Hematopoietic multipotent progenitor cell (in vitro differentiated cells): ENCODE data around the gene R3HDM2. TPM values are rescaled to one million over a fixed set of nuclear protein-coding genes. Genes with fewer than 3 reads are reported as not detected.
A peak's percentile ranks its signal among the peaks of the same experiment; 100 is the strongest.

ENCODE experiments used
- DNase-seq, 3 donors: peaks; one replicate each; pipeline ENCODE4 v3.0.0-alpha.2; 2011 to 2015; ENCODE audit warnings: low read depth in 2 of 3, low spot score in 2 of 3
- total RNA-seq: library from RNA; depleted of rRNA; stranded (reverse); fragments of >200 nt; gene quantifications from one replicate; pipeline ENCODE4 v1.2.3, GENCODE V29; 2012

R3HDM2 gene
- total RNA-seq, 1 donor = 35.8 TPM

- DNase-seq = no peak
Observed at GRCh38 chr12:57234233-57234570, 196.6 kb downstream of the R3HDM2 start.

DNA sequence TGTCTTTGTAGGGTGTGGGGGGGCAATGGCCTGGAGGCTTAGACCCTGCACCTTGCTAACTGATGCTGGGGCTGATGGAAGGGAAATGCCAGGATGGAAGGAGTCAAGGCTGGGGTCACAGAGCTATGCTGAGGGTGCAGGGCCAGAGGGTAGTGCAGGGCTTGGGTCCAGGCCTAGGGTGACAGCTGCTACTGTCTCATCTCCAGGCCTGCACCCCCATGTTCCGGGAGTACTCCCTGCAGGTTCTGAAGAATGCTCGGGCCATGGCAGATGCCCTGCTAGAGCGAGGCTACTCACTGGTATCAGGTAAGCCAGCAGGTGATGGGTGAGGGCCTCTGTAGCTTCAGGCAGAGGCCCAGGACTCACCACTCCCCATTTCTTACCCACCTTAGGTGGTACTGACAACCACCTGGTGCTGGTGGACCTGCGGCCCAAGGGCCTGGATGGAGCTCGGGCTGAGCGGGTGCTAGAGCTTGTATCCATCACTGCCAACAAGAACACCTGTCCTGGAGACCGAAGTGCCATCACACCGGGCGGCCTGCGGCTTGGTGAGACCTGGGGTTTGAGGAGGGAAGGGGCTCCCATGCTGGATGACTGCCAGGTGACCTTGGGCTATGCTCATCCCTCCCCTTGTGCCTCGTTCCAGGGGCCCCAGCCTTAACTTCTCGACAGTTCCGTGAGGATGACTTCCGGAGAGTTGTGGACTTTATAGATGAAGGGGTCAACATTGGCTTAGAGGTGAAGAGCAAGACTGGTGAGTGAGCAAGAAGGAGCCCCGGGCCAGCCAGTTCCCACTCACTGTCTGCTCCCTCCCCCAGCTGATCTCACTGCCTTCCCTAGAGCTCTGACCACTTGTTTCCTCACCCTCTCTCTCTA, 197.2 kb downstream of the R3HDM2 start:
- no peak for DNase-seq

GRCh38 chr12:57232156-57232756, 198.6 kb downstream of the R3HDM2 start:
- DNase-seq = no peak

DNA sequence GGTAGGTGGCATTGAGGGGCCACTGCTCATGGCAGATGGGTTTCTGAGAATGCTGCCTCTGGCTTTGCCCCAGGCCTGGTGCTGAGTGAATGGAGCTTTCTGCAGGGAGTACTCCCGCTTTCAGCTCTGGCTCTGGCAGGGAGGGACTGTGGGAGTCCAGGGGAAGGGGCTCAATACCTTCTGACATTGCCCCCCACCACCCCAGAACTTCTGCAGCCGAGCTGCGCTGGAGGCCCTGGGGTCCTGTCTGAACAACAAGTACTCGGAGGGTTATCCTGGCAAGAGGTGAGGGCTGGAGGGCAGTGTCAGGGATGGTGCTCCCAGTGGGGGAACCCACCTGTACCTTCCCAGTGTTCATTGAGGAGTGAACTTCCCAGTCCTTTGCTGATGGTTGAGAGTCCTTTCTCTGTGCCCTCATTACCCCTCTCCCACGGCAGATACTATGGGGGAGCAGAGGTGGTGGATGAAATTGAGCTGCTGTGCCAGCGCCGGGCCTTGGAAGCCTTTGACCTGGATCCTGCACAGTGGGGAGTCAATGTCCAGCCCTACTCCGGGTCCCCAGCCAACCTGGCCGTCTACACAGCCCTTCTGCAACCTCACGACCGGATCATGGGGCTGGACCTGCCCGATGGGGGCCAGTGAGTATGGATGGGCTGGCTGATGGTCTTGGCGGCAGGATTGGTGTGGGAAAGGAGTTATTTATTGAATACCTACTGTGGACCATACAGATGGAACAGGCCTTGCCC, 199.4 kb downstream of the R3HDM2 start:
- DNase-seq = no peak

DNA sequence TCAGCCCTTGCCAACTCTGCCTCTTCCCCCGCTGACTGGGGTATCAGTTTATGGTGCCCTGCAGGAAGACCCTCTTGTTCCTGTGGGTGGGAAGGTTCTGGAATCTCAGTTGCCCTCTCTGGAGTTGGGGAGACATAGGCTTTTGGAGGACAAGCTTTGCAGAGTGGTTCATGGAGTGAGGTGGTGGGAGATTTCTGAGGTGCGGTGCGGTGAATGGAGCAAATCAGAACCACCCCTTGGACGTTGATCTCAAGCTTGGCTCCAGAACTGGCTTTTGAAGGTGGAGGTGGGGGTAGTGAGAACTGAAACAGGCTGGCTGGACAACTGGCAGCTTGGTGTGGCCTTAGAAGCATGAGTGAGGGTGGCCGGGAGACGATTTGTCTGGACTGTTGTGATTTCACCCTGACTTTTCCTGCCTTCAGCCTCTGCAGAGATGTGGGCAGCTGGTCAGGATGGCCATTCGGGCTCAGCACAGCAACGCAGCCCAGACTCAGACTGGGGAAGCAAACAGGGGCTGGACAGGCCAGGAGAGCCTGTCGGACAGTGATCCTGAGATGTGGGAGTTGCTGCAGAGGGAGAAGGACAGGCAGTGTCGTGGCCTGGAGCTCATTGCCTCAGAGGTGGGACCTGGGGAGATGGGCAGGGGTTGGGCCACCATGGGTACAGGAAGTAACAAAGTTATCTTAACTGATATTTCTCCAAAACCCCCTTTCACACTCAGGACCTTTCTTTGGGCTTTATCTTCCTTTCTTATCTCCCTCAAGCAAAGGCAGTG, 200.3 kb downstream of the R3HDM2 start:
- no peak for DNase-seq

DNA sequence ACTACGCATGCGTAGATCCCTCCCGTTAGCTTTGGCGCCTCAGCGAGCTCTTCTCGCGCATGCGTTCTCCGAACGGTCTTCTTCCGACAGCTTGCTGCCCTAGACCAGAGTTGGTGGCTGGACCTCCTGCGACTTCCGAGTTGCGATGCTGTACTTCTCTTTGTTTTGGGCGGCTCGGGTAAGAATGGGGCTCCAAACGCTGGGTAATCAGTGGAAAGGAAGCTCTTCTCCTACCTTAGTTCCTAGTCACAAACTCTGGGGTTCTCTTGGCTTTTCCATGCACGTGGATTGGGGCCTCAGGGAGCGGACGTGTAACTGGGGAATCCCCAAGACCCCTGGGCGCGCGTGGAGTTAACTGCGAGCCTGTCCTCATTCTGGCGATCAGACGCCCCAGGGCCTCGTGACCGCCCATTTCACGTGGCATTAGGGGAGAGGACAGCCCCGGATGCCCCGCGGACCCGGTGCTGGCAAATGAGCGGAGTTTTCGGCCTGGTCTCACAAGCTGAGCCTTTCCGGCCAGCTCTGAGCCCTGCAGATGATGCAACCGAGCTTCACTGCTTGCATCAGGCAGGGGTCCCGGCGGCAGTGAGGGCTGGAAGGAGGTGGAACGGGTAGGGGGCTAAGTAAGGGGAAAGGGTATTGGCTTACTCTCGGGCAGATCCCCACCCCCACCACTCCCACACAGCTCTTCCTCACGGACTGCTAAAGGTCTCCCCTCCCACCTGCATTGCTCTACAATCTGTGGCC, 201.0 kb downstream of the R3HDM2 start, which contains the start of gene SHMT2:
TSS of gene SHMT2 (plus strand) at position 78 of the 747 bp plus-strand sequence. CDS start at position 146, 68 bp downstream.
- DNase-seq = peak; percentile 79 to 94 (median 90)

DNA sequence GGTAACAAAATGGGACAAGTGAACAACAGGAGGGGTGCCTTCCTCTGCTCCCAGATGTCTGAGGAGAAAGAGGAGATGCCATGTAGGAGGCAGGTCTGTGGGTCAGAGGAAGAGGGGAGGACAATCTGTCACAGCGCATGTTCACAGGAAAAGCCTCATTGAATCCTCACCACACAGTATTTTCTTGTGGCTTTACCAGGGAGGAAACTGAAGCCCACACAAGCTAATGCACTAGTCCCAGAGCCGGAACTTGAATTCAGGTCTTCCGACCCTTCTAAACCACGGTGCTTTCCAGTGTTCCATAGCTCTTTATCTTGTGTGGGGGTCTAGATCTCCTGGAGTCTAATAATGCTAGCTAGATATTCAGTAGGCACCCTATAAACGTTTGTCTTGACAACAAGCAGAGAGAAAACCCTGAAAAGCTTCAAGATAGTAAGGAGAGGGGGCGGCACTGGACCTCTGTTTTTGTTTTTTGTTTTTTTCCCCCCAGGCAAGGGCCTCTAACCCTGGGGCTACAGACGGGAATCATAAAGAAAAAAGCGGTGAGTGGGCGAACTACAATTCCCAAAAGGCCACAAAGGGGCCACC, 201.7 kb downstream of the R3HDM2 start:
- DNase-seq = peak in 1 of 3 donors; percentile 67

- no peak for DNase-seq
Observed at GRCh38 chr12:57227315-57228115, 203.3 kb downstream of the R3HDM2 start.

GRCh38 chr12:57226588-57227314, 204.1 kb downstream of the R3HDM2 start:
- no peak for DNase-seq

DNA sequence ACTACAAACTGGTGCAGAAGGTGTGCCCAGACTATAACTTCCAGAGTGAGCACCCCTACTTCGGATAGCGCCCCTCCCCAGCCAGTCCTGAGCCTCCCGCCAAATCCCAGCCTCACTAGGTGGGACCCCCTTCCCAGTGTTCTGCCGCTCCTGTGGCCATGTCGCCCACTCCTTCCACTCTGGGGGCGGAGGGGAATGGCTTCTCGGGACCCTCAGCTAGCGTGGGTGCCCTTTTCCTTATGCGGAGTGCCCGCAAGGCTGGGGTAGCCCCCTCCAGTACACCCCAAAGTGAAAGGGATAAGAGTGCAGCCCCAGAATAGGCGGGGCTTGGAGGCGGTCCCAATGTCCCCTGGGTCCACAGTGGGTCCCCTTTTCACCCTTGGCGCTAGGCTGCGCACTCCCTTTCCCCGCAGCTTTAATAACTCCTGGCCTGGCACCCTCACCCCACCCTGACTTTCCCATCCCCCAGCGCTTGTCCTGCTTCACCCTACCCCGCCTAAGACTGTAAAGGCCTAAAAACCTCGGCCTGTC, 205.1 kb downstream of the R3HDM2 start:
- DNase-seq = no peak

DNA sequence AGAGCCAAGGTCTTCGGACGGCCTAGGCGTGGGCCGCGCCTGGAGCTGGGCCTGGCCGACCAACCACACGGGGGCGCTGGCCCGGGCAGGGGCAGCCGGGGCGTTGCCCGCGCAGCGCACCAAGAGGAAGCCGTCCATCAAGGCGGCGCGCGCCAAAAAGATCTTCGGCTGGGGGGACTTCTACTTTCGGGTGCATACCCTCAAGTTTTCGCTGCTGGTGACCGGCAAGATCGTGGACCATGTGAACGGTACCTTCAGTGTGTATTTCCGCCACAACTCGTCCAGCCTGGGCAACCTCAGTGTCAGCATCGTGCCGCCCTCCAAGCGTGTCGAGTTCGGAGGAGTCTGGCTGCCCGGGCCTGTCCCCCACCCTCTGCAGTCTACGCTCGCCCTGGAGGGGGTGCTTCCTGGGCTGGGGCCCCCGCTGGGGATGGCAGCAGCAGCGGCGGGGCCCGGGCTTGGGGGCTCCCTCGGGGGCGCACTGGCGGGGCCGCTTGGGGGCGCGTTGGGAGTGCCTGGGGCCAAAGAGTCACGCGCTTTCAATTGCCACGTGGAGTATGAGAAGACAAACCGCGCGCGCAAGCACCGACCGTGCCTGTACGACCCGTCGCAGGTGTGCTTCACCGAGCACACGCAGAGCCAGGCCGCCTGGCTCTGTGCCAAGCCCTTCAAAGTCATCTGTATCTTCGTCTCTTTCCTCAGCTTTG, 205.7 kb downstream of the R3HDM2 start:
- peak in 1 of 3 donors; percentile 66 for DNase-seq

- no peak for DNase-seq
Observed at GRCh38 chr12:57224278-57224972, 206.4 kb downstream of the R3HDM2 start.

GRCh38 chr12:57223191-57224165, 207.4 kb downstream of the R3HDM2 start:
- no peak for DNase-seq

DNA sequence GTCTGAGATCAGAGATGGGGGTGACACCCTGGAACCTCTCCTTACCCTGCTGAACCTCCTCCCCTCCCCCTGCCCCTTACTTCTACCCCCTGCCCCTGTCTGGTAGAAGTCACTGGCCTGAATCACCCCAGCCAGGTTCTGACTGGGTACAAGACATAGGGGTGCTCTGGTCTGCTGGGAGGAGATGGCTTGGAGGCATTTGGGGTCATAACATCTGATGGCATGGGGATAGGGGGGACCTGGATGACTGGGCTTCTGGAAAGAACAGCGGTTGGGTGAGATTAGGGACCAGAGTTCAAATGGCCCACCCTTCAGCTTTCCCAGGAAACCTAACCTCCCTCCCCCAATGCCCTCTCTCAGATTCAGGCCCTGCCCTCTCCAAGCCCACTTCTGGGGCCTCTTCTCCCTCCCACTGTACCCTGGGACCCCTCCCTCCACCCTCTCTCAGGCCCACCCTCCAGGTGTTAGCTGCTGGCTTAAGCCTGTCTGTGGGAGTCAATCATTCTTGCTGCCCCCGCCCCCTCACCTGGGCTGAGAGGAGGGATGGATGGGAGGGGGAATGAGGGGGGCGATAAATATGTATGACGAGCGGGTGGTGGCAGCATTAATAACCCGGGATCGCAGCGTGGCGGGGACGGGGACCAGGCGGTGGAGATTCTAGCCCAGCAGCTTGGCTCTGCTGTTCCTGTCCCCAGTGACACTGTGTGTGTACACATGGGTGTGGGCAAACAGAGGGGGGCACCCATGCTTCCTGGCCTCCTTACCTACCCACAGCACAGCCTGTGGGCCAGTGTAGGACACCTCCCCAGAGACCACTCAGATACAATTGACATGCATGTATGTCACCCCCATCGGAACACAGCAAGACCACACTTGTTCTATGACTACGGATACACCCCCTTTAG, 208.3 kb downstream of the R3HDM2 start:
- DNase-seq = no peak
